NCI-H2196 (cell line): ENCODE data around the gene NFKBIE.

Source experiments
- DNase-seq: peaks from one replicate; lab custom pipeline; 2025; ENCODE audit not compliant: unreplicated experiment; lab: John Stamatoyannopoulos, UW

Gene NFKBIE

GRCh38 chr6:44227148-44227793 lies 38.1 kb downstream of the NFKBIE start:
- no peak for DNase-seq

- DNase-seq = no peak
Observed at GRCh38 chr6:44226368-44227147, 38.8 kb downstream of the NFKBIE start.

- no peak for DNase-seq
Observed at GRCh38 chr6:44225579-44226325, 39.6 kb downstream of the NFKBIE start.

GRCh38 chr6:44224965-44225305 lies 40.4 kb downstream of the NFKBIE start:
- no peak for DNase-seq

- no peak for DNase-seq
Observed at GRCh38 chr6:44224029-44224964, 41.1 kb downstream of the NFKBIE start.

GRCh38 chr6:44223319-44224028 lies 41.9 kb downstream of the NFKBIE start, which contains the start of gene SLC29A1:
SLC29A1 (plus strand) TSS chr6:44223595; CDS start chr6:44227314, 3,719 bp downstream.
- DNase-seq = peak; percentile 71

GRCh38 chr6:44222486-44223318 lies 42.6 kb downstream of the NFKBIE start:
- no peak for DNase-seq

- no peak for DNase-seq
Observed at GRCh38 chr6:44221961-44222335, 43.4 kb downstream of the NFKBIE start.

- DNase-seq = peak; percentile 90
Observed at GRCh38 chr6:44221291-44221960, 43.9 kb downstream of the NFKBIE start.

GRCh38 chr6:44220913-44221290 lies 44.4 kb downstream of the NFKBIE start:
- DNase-seq = no peak

- no peak for DNase-seq
Observed at GRCh38 chr6:44219815-44220784, 45.3 kb downstream of the NFKBIE start.

- peak; percentile 56 for DNase-seq
Observed at GRCh38 chr6:44219053-44219814, 46.1 kb downstream of the NFKBIE start.

- no peak for DNase-seq
Observed at GRCh38 chr6:44217332-44218143, 47.8 kb downstream of the NFKBIE start.

GRCh38 chr6:44216677-44217331 lies 48.5 kb downstream of the NFKBIE start, which contains the start of gene MYMX:
MYMX (plus strand) TSS chr6:44216926; CDS start chr6:44217472, 546 bp downstream.
- DNase-seq = no peak

- no peak for DNase-seq
Observed at GRCh38 chr6:44214307-44214706, 51.0 kb downstream of the NFKBIE start.
